Left forelimb (tissue), 1 donor: Measurements from ENCODE around the gene CCDC177.
"Not testable (repeated sequence)": the region's sequence is repeated elsewhere in the genome, so short reads cannot be mapped to it uniquely, and the experiment has no call there.

Experiments
- DNase-seq: peaks from one replicate; pipeline ENCODE4 v3.0.0-alpha.2; 2018; ENCODE audit warnings: low spot score

CCDC177 gene

DNA sequence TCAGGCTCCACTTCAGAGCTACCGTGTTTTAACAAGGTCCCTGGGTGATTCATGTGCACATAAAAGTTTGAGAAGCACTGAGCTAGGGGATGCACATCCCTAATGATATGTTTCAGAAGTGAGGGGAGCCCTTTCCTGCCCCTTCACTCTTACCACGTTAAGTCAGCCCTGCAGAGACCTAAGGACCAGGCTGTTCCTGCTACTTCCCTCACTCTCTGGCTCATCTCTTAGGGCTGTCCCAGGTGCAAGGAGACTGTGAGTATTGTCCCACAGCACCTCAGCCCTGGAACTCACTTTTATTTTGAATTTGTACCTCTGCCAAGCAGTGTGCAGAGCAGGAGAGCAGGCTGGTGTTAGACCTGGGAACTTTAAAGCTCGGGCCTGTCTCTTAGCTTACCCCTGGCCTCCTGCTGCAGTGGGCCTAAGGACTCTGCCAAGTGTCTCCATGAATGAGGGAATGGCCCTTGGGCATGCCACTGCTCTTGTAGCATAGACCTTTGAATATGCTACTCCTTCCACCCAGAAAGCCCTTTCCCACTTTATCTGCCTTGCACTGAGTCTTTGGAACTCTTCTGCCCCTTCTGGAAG, 25.7 kb upstream of the CCDC177 start:
- peak; percentile 26 for DNase-seq

DNA sequence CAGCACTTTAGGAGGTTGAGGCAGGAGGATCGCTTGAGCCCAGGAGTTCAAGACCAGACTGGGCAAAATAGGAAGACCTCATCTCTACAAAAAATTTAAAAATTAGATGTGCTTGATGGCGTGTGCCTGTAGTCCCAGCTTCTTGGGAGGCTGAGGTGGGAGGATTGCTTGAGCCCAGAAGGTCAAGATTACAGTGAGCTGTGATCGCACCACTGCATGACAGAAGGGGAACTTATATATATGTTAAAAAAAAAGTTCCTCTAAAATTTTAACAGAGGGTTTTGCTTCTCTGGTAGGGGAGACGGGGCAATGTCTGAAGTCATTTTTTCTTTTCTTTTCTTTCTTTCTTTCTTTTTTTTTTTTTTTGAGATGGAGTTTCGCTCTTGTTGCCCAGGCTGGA, 24.8 kb upstream of the CCDC177 start:
- not testable (repeated sequence) for DNase-seq

DNA sequence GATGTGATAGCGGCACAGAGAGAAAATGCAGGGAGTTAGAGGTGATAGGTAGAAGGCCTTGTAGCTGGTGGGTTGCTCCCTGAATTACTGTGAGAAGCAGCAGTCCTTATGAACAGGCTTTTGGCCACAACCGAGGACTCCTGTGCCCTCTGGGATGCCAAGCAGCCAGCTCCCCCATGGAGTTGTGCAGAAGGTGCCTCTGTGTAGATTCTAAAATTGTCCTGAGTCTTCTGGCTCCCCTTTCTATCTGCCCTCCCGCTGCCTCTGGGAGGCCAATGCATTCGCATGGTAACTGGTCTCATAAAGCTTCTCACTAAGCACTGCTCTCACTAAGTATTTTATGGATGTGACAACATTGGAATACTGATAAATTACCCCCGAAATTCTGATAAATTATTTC, 20.7 kb upstream of the CCDC177 start:
- no peak for DNase-seq

DNA sequence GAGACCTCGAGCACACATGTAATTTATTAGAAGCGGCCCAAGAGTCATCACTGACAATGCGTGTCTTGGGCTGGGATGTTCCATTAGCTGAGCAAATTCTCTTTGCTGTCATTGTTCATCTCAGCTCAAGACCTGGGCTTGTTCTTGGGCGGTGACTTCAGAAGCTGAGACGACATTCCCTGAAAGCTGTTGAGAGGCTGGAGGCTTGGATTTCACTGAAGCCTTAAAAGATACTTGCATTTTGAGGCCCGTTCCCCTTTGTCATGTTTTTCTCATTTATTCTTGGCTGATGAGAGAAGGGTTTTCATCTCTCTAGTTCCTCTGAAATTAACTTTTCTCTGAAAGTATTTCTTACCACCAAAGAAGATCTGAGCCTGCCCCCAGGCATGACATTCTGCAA, 20.2 kb upstream of the CCDC177 start:
- no peak for DNase-seq

DNA sequence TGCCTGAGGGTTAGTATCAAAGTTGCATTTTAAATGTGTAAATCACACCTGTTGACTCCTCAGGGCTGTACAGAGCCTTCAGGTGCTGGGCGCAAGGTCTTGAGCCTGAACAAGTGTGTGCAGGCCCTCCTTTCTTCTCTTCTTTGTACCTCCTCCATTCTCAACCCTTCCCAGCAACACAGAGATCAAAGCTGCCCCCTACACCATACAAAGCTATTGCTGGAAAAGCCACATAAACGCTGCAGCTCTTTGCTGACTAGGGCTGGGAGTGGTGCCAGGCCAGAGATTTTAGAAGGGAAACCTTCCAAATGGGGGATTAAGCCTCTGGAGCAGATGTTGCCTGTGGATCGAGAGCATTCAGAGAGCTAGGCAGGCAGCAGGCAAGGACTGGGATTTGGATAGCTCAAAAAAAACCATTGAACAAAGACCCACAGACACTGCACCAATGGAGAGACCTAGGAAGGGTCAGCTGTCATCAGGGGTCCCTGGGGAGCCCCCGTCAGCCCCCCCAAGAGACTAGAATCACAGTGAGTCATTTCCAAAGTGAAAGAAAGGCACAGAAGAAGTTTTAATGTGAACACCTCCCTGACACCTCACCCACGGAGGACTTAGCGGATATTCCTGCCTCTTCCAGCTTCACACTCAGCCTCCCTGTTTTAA, 18.5 kb upstream of the CCDC177 start:
- peak; percentile 90 for DNase-seq

DNA sequence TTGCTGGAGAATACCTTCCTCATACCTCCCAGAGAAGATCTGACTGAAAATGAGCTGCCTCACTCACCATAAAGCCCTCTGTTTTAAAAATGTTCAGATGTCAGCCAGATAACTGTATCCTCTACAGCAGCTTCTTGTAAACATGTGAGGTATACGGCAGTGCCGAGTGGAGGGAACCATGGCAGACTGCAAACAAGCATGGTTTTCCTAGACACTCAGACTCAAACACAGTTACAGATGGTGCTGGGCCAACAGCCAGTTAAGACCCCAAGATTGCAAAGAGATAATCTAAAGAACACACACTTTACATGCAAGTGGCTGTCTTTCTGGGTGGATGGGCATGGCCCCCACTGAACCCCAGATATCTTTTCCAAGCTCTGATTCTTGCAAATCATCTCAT, 16.6 kb upstream of the CCDC177 start:
- DNase-seq: no peak

DNA sequence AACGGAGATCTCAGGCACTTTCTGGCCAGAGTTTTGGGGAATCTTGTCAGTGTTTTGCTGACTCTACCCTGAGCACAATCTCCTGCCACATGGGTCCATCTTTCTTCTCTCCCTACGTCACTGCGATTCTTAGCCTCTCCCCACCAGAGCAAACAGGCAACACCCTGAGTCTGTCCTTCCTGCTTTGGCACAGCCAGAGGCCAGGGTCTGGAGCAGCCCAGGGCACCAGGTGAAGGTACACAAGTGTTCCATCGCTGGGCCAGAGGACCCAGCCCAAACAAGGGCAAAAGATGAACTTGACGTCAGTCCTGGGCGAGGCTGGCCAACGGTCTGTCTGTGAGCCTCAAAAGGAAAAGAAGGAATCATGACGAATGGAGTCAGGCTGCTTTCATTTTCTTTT, 12.7 kb upstream of the CCDC177 start:
- no peak for DNase-seq

DNA sequence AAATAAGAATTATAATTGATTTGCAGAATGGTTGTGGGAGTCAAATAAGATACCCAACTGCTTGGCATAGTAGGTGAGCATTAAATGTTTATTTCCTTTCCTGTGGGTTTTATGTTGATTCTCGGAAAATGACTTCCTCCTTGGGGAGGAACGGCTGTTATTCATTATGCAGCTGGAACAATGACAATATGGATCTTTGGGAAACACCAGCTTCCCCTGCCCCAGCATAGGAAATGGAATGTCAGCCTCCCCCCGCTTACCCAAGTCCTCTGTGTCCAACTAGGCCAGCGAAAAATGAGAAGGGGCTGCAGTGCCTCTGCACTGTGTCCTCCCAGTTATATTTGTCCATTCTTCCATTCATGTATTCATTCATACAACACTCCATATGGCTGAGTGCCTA, 11.7 kb upstream of the CCDC177 start:
- no peak for DNase-seq

DNA sequence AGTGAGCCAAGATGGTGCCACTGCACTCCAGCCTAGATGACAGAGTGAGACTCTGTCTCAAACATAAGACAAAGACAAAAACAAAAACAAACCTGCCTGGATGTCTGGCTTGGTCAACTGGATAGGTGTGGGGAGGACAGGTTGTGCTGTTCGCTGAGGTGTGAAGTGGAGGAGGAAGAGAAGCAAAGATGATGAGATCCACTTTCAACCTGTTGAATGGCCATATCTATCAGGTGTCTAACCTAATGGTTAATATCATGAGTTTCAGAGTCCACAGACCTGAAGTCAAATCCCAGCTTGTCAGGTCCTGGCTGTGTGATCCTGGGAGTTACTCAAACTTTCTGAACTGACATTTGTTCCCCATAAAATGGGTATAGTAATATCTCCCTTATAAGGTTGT, 9.7 kb upstream of the CCDC177 start:
- no peak for DNase-seq

DNA sequence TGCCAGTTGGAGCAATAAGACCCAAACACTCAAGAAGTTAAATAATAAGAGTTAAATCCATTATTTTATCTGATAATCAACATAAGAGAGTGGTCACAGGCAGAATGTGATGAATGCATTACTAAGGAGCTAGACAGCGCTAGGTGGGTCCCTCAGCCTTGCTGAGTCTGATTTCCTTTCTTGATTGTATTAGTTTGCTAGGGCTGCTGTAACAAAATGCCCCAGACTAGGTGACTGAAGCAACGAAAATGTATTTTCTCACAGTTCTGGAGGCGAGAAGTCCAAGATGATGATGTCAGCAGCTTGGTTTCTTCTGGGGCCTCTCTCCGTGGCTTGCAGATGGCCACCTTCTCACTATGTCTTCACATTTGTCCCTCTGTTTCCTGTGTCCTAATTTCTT, 8.2 kb upstream of the CCDC177 start:
- no peak for DNase-seq

DNA sequence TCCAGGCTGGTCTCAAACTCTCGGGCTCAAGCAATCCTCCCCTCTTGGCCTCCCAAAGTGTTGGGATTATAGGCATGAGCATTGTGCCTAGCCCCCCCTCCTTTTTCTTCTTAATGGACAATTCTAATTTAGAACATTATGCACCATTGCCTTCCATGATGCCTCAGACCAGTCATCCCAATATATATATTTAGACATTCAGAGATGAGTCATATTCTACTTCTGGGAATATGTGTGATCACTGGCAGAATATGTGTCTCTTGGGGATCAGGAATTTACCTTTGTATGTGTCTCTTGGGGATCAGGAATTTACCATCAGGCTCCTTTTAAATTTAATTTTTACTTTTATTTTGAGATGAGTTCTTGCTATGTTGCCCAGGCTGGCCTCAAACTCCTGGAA, 7.5 kb upstream of the CCDC177 start:
- DNase-seq: no peak

DNA sequence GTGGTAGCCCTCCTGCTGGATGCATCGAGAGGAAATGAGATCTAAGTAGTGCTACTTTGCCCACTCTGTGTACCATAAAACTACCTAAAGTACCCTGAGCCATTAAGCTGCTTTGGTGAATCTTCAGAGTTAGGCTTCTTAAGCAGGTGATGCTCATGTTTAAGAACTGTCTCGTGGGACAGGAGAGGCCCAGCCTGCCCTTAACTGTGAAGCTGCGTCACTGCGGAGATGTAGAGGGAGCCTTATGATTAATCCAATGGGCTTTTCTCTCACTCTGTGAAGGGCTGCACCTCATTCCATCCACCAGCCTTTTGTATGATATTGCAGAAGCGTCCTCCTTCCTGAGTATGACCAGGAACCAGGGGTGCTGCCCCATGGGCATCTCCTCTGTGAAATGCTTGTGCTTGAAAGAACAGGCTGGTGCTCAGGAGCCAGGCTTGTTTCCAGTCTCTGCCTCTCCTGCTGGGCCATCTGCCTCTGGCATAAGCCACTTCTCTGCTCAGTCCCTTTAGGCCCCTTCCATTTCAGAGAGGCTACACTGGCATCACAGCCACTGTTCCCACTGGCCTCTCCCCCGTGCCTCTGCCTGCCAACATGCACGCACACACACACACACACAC, 6.8 kb upstream of the CCDC177 start:
- no peak for DNase-seq

DNA sequence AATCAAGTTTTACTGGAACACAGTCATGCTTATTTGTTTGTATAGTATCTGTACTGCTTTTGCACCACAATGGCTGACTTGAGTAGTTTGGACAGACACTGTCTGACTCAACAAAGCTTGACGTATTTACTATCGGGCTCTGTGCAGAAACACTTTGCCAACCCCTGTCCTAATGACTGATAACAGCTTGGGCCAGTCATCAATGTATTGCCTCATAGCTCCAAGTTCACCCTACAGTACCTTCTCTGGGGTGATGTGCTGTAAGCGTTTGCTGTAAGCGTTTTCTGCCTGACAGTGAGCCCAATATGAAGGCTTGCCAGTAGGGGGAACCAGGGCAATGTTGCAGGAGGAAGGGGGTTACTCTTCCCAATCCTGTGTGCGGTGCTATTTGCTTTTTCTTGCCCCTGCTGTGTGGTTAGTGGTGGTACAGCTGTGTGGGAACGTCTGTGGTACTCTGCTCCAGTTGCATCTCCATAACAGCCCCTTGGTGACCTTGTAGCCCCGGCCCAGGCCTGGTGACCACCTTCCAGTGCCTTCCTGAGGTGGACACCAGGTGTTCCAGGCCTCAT, 5.4 kb upstream of the CCDC177 start:
- no peak for DNase-seq

DNA sequence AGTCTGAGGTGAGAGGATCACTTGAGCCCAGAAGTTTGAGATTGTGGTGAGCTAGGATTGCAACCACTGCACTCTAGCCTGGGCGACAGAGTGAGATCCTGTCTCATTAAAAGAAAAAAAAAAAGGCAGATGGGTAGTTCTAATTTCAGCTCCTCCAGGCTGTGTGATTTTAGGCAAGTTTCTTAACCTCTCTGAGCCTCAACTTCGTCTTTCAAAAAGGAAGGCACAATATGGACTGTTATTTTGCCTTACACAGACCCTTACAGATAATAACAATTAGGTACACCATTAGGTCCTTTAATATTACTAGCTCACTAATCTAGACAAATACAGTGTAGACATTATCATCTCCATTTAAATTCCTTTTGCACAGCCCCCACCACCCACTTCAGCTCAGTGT, 4.8 kb upstream of the CCDC177 start:
- DNase-seq: no peak

DNA sequence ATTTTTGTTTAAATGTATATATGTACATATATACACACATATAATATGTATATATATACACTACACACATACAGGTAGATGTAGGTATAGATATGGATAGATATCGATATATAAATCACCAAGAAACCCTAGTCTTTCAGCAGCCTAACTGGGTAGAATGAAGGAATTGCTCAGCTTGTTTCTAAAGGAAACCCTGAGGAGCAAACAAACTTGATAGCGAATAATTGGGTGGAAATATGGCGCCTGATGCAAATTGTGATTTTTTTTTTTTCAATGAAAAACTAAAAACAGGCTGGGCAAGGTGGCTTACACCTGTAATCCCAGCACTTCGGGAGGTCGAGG, 254 bp upstream of the CCDC177 start:
- DNase-seq: no peak

DNA sequence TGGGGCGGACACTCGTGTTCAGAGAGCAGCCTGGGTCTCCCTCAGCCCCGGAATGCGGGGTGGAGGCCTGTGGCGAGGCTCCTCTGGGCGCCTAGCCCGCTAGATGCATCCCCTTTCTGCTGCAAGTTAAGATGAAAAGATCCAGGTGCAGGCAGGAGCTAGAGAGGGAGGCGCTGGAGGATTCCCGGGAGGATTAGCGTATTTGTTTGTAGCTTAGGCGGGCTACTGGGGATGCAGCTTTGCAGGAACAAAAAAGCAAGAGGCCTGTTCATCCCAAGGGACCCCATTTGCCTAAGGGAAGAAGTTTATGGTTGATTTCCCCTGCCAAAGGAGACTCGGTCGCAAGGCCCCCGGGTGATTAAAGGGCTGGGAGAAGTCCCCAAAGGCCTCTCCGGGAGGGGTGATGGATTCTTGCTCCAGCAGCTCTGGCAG, 824 bp downstream of the CCDC177 start:
- no peak for DNase-seq

DNA sequence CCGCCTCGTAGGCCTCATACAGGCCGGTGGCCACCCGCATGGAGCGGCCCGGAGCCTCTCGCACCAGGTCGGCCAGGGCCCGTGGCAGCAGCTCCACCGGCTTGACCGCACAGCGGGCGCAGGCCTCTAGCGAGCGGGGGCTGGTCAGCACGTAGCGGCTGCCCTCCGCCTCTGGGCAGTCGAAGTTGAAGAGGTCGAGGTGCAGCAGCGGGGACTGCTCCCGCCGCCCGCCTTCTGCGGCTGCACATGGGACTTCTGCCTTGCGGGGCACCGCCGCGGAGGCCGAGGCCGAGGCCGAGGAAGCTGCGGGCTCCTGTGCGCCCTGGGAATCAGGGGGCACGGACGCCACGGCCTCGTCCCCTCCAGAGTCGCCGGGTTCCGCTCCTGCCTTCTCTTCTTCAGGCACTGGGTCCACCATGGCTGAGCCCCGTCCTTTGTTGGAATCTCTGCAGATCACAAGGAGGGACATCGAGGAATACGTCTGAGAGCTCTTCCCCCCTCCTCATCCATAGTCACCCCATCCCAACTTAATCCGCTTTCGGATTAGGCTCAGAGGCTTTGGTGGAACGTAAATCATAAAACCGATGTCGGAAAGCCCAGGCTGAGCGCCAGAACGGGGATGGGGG, 1.4 kb downstream of the CCDC177 start:
- DNase-seq: no peak

DNA sequence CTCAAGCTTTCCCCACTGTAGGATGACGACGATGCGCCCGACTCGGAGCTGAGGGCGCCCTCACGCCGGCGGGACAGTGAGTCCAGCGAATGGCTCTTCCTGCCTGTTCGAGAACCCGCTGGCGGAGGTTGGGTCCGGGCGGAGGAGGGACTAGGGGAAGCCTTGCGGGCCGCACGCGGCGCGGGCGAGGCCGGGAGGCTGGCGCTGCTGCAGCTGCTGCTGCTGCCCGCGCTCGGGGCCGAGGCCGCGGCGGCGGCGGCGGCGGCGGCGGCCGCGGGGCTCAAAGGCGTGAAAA, 1.9 kb downstream of the CCDC177 start:
- no peak for DNase-seq

DNA sequence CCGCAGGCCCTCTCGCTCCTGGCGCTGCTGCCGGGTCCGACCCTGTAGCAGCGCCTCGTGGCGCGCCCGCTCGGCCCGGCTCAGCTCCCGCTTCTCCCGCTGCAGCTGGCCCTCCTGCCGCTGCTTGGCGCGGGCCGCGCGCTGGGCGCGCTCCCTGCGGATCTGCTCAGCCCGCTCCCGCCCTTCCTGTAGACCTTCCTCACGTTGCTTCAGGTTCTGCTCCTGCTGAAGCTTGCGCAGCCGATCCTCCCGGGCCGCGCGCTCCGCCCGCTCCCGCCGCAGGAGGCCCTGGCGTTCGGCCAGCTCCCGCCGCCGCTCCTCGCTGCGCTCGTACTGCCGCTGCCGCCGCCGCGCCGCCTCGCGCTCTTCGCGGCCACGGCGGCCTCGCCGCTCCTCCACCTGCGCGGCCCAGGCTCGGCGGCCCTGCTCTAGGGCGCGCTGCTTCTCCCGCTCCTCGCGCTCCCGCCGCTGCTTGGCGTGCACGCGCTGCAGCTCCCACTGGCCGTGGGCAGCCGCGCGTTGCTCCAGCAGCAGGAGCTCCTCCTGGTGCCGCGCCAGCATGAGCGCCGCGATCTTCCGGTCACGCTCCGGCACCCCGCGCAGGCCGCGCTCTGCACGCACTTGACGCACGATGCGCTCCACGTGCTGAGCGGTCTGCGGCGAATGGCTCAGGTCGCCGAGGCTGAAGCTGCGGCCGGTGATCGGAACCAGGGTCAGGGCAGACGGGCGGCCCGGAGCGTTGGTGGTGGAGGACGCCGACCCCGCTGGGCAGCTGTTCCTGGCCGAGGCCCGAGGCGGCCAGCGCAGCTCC, 2.4 kb downstream of the CCDC177 start:
- DNase-seq: no peak

DNA sequence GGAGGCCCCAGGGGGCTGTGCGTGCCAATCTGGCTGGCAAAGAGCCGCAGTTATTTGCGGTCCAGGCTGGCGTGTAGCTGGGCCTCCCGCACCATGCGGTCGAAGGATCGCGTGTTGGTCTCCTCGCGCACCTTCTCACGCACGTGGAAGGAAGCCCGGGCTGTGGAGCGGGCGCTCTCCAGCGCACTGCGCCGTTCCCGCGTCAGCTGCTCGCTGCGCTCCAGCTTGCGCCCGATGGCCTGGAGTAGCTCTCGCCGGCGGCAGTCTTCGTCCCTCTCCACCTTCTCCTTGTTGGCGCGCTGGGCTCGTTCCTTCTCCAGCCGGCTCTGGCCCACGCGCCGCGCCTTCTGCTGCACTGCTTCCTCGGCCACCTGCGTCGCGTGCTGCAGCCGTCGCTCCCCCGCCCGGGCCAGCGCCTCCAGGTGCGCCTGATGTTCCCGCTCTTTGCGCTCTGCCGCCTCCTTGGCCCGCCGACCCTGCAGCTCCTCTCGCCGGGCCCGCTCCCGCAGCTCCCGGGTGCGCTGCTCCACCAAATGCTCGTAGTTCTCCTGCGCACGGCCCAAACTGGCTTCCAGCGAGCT, 3.1 kb downstream of the CCDC177 start:
- no peak for DNase-seq

DNA sequence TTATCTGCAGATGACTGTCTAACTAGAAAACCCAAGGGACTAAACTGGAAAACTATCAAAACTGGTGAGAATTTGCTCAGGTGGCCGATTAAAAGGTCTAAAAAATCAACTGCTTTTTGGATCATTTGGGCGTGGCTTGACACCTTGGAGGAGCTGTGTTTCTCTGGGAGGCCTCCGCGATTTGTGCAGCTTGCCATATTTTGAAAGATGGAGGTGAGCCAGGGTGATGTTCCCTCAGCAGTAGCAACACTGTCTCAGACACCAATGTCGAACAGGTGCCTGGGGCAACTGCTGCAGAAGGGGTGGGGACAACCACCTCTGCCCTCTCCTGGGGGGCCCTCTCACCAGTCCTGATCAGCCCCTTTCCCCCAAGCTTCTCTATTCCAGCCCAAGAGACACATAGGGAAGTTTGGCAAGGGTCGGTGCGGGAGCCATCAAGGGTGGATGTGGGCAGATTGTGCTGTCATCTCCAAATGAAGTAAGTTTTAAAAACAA, 3.8 kb downstream of the CCDC177 start:
- no peak for DNase-seq

DNA sequence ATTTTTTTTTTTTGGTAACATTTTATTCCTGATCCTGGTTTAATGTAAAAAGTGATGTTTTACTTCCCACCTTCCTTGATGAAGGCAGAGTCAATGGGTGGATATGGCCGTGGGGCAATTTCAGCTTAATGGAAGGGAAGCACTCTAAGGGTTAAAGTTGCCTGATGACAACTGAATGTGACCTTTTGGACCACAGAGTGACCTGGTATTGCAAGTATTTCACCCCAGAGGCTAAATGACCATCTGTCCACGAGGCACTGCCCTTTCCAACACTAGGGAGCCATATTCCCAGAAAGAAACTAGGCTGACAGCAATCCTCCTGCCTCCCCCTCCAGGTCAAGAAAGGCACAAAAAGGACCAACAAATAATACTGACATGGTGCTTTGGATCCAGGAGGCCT, 4.8 kb downstream of the CCDC177 start:
- no peak for DNase-seq
